Middle frontal gyrus (tissue), 1 donor: ENCODE results near the gene COX7A2.

Experiments used
- DNase-seq: peaks from one replicate; pipeline ENCODE4 v3.0.0-alpha.2; 2015; ENCODE audit warnings: low spot score; ENCODE audit errors: extremely low spot score

The COX7A2 gene

DNA sequence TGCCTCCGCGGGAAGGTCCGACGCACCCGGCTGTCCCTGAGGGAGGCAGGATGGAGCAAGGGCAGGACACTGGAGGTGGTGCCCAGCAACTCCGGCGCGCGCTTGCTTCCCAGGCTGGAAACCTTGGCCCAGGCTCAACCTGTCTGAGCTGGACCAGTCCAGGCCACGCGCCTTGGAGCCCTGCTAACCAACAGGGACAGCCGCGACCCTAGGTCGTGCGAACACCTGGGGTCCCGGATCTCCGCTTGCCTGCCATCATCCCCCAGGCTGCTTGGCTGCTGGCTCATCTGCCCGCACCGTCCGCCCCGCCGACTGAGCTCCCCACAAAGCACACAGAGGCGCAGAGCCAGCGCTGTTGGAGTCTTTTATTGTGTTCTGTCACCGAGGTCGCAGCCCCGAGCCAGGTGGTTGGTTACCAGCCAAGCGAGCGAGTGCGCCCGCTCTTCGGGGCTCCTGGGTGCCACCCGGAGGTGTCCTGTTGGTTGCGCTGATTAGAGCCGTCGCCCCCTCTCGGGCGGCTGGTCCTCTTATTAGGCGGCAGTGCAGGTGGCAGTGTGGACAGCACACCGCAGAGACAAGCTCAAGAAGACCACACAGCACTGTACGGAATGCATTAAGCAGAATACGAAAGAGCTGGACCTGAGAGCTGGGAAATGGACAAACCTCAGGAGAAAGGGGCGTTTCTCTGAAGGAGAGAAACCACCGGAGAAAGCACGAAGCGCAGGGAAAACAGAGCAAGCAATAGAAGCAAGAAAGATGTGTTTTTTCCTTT, 41.5 kb downstream of the COX7A2 start:
- no peak for DNase-seq

GRCh38 chr6:75201021-75201420, 42.6 kb downstream of the COX7A2 start:
- no peak for DNase-seq

- no peak for DNase-seq
These were observed 43.7 kb downstream of the COX7A2 start for GRCh38 chr6:75199889-75200288.

- DNase-seq, result no peak
These were observed 47.4 kb downstream of the COX7A2 start for GRCh38 chr6:75196081-75196687.

GRCh38 chr6:75188221-75188925, 55.2 kb downstream of the COX7A2 start:
- no peak for DNase-seq
